Fibroblast of skin of left quadriceps (primary cell): ENCODE results near the gene CBX6.
A peak's percentile ranks its signal among the peaks of the same experiment; 100 is the strongest.
"Not testable (repeated sequence)": the region's sequence is repeated elsewhere in the genome, so short reads cannot be mapped to it uniquely, and the experiment has no call there.

Experiments used
- DNase-seq, 2 experiments: peaks; one replicate each; pipeline ENCODE4 v3.0.0-alpha.2; 2013; ENCODE audit warnings: low read depth in 2 of 2

CBX6 gene

DNA sequence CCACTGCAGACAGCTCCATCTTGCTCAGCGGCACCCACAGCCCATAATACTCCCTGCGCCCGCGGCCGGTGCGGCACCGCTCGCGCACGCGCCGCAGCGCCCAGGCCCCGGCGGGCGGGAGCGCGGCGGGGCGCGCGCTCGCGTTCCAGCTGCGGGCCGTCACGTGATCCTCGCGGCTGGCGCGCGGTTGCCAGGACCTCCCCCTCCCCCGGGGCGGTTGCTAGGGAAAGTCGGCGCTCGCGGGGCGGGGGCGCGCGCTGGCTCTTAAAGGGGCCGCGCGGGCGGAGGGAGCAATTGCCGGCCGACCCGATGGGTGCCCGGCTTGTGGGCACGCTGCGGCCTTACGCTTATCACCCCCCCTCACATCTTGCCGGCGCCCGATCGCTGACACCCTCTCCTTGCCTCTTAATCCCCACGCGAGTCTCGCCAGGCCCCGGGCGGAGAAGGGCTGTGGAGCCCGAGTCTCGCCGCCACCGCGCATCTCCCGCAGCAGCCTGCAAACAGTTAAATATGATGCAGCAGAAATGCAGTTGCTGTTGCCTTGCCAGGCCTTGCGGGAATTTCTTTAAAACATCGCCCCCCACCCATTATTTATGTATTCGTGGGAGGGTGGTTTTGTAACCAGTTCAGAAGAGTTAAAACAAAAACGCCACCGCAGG lies at the start of gene CBX6:
Gene CBX6, minus strand, starts transcription at position 45 of the 659 bp plus-strand sequence. Its CDS starts 26 bp downstream, at position 19.
- peak; percentile 84 to 86 for DNase-seq

DNA sequence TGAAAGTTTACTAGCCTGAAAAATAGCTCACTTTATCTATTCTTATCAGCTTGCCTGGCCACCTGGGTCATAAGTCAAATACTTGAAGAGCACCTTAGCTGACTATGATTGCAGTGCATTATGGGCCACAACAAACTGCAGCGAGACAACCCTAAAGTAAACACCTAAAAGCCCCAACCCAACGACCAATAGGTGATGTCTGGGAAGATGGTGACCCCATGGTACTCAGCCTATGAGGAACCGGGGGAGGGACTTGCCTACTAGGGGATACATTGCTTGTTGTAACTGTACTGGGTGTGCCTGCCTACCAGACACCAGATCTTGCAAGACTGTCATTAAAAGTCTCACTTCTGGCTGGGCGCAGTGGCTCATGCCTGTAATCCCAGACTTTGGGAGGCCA lies 49.8 kb upstream of the CBX6 start:
- no peak for DNase-seq

DNA sequence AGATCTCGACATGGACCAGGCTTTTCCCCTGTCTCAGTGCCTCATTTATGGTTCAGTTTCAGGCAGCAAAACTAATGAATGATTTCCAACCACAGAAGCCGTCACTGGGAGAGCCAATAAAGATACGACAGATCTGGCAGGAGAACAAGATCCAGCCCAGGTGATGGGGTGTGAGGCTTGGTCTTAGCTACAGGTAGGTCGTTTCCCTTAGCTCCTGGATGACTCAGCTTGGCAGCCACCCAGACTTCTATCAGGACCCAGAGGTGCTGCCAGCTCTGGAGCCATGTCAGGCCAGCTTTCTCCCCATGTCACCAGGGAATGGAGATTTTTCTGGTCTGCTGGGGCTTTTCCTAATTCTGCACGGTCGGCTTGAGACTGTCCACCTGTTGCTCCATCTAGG lies 49.1 kb upstream of the CBX6 start:
- DNase-seq = no peak

DNA sequence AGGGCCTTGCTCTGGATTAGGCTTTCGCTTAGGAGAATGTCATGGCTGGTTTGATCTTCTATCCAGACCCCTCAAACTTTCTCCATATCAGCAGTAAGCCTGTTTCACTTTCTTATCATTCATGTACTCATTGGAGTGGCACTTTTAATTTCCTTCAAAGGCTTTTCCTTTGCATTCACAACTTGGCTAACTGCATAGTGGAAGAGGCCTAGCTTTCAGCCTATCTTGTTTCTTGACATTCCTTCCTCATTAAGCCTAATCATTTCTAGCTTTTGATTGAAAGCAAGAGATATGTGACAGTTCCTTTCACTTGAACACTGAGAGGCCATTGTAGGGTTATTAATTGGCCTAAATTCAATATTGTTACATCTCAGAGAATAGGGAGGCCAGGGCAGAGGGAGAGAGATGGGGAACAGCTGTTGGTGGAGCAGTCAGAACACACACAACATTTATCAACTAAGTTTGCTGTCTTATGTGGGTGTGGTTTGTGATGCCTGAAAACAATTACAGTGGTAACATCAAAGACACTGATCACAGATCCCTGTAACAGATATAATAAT lies 47.7 kb upstream of the CBX6 start:
- DNase-seq = no peak

DNA sequence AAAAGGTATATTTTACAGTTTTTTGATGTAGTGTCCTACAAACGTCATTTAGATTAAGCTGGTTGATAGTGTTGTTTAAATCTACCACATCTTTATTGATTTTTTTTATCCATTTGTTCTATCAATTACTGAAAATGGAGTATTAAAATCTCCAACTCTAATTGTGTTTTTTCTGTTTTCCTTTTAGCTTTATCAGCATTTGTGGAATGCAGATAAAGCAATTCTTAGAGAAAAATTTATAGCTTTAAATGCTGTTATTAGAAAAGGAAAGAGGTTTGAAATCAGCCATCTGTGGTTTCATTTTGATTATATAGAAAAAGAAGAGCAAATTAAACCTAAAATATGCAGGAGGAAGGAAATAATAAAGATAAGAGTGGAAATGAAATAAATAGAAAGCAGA lies 39.4 kb upstream of the CBX6 start:
- no peak for DNase-seq

DNA sequence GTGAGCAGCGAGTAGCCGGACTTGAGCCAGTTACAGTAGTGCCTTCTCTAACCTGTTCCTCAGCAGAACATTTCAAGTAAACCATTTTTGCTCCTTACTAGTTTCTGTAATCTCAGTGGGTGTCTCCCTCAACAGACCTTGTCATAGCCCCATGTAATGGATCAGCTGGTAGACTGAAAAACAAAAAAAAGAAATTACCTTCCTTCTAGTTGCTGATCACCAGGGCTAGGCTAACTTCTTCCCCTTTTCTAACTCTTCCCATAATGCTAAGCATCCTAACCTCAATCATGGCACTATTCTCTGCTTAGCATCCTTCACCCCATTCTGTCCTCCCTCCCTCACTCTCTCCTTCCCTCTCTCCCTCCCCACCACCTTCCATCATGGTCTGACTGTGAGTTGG lies 35.8 kb upstream of the CBX6 start:
- no peak for DNase-seq

DNA sequence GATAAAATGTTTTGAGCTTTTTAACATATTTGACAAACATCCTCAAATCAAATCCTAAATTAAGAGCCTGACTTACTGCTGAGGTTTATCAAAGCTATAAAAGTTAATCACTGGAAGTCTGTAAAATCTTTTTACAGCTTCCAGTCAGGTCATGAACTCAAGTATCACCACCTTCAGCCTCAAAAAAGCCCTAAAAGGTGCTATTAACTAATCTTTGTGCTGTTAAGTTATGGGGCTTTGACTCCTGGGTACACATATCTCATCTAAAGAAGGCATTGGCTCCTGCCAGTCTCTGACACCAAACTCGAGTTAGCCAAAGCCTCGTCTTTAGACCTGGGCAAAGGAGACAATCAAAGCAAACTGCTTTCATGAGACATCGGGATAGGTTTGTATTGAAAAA lies 34.0 kb upstream of the CBX6 start:
- DNase-seq = no peak

DNA sequence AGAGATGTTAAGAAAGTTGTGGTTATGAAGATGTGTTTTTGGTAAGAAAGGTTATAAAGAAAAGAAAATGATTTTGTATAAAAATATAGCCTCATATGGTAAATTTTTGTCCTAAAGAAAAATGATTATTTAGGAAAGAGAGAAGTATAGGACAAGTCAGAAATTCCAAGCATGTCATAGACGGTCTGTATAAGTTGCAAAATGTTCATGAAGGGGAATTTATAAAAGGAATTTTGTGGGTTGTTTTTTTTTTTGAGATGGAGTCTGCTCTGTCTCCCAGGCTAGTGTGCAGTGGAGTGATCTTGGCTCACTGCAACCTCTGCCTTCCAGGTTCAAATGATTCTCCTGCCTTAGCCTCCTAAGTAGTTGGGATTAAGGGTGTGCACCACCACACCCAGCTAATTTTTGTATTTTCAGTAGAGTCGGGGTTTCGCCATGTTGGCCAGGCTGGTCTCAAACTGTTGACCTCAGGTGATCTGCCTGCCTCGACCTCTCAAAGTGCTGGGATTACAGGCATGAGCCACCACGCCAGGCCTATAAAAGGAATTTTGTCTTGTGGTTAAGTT lies 32.1 kb upstream of the CBX6 start:
- DNase-seq = not testable (repeated sequence)

DNA sequence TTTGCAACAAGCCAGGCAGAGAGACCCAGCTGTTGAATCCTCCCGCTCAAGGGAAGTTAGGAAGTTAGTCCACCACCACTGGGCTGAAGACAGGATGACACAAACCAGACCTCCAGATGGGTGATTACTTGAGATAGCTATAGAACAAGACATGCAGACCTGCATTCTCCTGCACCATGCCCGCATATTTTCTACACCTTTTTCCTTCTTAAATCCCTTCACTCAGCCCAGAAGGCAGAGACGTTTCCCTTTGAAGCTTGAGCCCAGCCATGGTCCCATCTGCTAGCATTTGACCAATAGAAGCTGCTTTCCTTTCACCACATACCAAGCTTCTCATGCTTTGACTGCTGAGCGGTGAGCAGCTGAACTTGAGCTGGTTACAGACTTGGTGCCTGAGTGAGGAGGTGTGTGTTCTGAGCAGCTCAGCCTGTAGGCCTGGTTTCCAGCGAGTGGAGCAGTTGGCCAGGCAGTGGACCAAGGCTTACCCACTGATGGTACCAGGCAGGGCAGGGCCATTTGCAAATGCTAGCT lies 29.2 kb upstream of the CBX6 start:
- no peak for DNase-seq

DNA sequence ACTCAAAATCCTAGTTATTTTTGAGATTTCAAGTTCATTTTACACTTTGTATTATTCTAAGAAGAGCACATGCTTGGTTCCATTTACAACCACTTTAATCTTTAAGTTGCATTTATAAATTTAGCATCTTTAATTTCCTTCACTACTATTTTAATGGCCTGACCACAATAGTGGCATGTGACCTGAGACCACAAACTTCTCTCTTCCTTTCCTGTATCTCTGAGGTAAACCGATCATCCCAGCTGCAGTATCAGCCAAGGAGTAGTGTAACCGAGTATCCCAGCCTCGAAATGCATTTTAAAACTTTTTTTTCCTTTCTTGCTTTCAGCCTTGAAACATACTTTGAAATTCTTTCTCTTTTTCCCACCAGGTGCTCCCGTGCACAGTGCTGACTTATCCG lies 28.7 kb upstream of the CBX6 start:
- no peak for DNase-seq

DNA sequence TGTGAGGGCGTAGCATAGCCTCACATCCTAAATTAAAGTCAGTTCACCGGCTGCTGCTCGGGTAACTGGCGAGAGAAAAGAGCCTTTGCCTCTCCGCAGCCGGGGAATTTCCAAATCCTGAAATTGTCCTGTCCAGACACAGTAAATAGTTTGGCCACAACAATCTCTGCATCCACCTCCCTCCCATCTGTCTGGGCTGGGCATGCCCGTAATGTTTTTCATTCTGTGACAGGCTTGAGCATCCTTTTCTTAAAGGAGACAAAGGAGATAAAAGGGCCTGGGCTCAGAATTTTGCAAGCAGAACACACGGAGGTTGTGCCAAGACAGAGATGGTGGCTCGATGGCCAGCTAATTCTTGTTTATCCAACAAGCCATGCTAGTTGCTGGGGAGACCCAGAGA lies 19.2 kb upstream of the CBX6 start:
- no peak for DNase-seq

DNA sequence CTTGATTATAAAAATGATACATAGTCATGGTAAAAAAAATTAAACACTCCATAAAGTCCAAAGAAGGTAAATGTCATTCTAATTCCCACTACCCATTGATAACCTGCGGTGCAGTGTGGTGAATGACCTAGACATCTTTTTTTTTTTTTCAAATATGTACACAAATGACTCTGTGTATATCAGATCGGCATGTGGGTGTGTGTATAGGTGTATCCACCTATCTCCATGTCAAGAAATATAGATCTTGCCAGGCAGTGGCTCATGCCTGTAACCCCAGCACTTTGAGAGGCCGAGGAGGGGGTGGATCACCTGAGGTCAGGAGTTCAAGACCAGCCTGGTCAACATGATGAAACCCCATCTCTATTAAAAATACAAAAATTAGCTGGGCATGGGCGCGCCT lies 18.4 kb upstream of the CBX6 start:
- no peak for DNase-seq

DNA sequence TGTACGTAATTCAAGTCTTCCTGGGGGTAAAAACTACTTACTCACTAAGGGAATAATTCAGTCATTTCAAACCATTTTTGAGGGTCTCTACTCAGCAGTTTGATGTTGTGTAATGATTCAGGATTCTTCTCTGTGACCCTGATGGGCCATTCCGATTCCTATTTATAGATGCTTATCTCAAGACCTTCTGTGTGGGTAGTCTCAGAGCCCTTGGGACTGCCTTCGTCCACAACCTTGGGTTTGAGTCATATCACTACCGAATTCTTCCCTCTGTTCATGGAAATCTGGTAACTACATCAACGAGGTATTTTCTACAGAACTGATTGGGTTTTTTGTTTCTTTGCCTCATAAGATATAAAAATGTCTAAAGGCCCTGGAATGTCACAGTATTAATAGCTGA lies 14.3 kb upstream of the CBX6 start:
- DNase-seq = no peak

DNA sequence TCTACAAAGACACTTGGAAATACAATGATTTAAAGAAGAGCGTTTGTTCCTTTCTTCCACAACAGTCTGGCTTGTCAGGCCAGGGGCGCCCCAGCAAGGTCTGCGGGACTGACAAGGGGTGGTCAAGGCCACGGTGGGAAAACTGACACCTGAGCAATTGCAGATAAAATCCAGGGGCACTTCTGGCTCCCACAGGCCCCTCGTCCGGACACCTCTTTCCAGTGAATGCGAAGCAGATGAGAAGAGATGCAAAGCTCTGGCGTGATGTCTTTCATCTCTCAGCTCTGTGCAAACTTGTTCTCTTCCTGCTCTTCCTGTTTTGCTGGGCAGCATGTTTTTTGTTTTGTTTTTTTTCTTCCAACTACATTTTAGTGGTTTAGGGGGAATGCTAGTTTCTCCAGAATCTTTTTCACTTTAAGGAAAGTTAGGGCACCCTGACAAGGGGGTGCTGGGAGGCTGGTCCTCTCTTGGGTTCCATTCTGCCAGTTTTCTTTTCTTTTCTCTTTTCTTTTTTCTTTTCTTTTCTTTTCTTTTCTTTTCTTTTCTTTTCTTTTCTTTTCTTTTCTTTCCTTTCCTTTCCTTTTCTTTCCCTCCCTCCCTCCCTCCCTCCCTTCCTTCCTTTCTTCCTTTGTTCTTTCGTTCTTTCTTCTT lies 11.1 kb upstream of the CBX6 start:
- DNase-seq = no peak

DNA sequence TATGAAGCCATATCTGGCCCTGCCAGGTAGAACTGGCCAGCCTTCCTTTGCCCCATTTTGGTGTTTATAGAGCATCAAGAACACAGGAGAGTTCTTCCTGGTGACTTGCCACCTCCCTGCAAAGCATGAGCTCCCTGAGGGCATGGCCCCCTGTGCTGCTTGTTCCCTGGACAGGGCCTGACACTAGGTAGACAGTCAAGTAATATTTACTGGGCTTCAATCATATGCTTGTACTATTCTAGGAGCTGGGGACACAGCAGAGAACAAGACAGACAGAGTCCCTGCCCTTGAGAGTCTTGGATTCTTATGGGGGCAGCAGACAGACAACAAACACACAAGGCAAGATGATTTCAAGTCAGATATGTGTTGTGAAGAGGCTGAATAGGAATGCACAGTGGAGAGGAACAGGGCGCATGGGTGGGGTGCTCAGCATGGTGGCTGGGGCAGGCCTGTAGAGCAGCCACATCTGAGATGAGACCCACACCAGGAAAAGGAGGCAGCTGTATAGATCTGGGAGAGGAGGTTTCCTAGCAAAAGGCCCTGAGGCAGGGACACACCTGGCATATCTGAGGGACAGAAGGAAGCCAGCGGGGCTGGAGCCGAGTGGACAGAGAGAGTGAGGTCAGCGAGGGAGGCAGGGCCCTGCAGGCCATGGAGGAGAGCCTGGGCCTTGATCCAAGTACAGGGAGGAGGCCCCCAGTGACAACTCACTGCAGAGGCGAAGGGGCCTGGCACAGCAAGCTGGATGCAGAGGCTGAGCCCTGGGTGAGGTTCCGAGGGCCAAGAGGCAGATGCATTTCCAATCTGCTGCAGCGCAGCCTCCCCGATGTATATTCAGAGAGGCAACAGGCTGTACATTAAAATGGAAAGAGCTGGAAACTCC lies 10.2 kb upstream of the CBX6 start:
- DNase-seq = no peak

DNA sequence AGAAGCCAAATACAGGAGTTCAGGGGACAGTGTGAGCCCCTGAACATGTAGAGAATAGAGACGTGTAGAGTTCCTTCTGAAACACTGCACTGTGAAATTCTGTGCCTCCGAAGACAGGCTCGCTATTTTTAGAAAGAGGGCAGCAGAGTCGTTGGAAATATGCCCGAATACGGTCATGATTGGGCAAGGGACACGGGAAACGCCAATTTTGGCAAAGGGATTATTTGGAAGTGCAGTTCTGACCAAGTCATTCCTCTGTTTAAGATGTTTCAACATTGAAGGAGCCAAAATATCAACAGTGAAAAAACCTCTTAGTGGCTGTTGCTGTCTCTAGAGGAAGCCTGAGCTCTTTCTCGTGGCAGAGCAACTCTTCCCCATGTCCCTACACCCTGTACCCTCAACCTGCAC lies 9.5 kb upstream of the CBX6 start:
- peak; percentile 16 to 32 for DNase-seq

DNA sequence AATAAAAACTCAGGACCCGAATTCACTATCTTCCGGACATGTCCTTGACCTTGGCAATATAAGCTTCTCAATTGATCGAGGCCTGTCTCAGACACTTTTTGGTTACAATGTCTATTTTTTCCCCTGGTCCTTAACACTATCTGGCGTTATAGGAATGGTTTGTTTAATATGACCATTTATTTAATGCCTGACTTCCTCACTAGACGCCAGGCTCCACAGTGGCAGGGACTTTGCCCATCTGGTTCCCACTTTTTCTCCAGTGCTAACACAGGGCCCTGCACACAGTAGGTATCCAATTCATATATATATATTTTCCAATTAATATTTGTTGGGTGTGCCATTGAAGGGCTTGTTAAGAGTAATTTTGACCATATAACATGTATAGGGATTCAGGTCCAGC lies 7.9 kb upstream of the CBX6 start:
- DNase-seq = no peak

DNA sequence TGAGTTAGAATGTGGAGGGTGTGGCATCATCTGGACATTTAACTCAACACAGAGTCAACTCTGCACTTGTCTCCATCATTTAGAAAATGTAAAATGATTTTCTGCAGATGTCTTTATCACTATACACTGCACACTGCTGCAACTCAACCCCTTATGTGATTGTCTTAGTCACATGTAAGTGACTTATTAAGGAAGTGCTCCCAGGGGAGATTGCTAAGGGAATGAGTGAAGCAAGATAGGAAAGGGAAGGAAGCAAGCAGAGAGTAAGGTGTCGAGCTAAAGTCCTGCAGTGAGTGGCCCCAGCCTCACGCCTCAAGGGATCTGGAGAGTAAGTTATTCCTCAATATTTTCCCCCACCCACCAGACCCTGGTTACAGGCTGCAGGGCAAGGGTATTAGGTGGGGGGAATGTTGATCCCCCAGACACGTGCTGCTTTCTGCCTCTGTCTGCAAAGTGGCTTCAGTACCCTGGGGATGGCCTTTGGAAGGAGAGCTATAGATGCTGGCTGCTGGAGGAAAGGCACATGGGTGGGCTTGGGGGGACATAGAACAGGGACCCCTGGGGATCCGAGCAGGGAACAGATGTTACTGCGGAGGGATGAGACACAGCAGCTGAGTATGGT lies 7.2 kb upstream of the CBX6 start:
- DNase-seq = no peak

DNA sequence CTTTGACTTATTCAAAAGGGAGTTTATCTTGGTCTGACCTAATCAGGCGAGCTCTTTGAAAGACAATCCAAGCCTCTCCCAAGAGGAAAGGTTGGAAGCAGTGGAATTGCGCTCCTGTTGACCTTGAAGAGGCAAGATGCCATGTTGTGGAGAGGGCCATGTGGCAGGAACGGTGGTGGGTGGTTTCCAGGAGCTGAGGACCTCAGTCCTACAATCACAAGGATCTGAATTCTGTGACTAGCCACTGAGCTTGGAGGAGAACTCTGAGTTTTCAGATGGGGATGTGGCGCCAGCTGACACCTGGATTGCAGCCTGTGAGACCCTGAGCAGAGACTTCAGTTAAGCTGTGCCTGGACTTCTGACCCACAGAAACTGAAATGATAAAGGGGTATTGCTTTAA lies 6.0 kb upstream of the CBX6 start:
- no peak for DNase-seq

DNA sequence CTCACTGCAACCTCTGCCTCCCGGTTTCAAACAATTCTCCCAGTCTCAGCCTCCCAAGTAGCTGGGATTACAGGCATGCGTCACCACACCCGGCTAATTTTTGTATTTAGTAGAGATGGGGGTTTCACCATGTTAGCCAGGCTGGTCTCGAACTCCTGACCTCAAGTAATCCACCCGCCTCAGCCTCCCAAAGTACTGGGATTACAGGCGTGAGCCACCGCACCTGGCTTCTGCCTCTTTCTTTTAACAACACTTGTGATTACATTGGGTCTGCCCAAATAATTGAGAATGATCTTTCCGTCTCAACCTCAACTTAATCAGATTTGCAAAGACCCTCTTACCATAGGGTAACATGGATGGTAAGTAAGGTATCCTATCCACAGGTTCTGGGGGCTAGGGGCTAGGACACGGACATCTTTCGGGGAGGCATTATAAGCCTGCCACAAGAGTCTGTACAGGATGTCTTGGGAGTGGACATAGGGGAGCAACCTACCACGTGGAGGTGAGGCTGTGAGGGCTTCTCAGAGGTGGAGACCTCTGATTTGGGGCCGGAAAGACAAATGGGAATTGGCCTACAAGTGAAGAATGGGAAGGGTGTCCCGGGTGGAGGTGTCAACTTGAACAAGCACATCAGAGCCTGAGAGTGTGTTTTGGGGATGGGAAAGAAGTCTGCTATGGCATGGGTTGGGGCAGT lies 2.7 kb upstream of the CBX6 start:
- no peak for DNase-seq
